CD4-positive, alpha-beta T cell treated with Interleukin-15 for 1 hour (primary cell): Measurements from ENCODE around the gene P2RX1.

Experiments used
- DNase-seq: peaks from one replicate; pipeline ENCODE4 v3.0.0-alpha.2; 2020

P2RX1 gene

GRCh38 chr17:3915995-3916696, at the start of gene P2RX1:
Gene P2RX1 (minus strand): TSS chr17:3916465. CDS start chr17:3916225, 240 bp downstream.
- peak; percentile 81 for DNase-seq

DNA sequence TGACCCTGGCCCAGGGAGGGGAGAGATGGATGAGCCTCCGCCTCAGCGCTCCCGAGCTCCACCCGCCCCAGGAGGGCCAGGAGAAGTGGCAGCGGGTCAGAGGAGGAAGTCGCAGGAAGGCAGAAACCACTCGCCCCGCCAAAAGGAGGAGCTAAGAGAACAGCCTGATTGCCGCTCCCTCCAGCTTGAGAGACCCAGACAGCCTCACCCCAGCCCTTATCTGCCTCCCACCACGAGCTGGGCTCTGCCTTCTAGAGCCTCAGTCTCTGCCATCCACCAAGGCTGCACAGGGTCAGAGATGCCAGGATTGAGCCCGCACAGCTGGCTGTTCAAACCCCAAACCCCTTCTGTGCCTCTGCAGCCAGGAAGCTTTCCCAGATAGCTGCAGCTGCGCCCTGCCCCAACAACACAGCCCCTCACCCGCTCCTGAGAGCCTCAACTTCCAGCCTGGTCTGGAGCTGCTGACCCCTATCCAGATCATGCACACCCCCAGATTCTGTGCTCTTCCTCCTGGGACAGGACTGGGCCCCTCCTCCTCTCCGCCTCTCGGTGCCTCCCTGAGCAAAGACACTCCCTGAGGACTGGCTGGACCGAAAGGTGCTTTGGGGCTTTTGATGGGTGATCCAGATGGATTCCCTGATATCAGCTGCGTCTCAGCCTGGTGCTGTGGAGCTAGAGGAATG, 49.0 kb upstream of the P2RX1 start:
- DNase-seq: peak; percentile 72

DNA sequence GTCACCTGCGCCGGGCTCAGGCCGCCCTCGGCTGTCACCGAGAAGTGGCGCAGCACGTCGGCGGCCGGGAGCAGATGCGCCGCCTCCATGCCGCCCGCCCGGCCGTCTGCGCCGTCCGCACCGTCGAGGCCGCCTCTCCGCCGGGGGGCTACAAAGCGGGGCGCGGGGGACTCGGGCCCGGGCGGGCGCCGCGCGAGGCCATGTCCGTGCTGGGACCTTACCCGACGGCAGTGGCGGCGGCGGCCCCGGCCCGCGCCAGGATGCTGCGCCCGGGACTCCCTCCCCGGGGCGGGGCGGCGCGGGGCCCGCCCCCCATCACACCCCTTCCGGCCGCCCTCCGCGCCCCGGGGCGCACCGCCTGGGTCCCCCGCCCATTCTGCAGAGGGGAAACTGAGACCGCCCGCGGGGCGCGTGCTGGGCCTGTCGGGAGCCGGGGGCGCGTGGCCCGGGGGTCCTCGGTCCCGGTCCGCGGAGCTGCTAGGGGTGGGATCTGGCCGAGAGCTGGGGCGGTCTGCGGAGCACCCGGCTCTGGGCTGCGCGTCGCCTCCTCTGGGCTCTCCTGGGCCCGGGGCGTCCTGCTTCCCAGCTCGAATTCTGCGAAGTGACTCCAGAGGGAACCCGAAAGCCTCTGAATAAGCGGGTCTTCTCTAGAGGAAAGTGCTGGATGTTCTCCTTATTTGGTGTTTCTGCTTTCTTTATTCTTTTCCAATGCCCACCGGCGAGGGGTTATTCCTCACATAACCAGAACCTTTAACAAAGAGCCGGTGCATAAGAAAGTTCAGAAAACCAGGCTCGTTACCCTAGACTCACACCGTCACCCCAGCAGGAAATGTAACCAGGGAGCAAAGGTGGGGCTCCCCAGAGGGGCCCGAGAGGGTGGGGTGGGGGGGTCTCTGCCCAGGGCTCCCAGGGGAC, 48.2 kb upstream of the P2RX1 start, which contains the start of gene ATP2A3:
Gene ATP2A3, minus strand, starts transcription at position 235 of the 915 bp plus-strand sequence. Its CDS starts 146 bp downstream, at position 89.
- peak; percentile 70 for DNase-seq

DNA sequence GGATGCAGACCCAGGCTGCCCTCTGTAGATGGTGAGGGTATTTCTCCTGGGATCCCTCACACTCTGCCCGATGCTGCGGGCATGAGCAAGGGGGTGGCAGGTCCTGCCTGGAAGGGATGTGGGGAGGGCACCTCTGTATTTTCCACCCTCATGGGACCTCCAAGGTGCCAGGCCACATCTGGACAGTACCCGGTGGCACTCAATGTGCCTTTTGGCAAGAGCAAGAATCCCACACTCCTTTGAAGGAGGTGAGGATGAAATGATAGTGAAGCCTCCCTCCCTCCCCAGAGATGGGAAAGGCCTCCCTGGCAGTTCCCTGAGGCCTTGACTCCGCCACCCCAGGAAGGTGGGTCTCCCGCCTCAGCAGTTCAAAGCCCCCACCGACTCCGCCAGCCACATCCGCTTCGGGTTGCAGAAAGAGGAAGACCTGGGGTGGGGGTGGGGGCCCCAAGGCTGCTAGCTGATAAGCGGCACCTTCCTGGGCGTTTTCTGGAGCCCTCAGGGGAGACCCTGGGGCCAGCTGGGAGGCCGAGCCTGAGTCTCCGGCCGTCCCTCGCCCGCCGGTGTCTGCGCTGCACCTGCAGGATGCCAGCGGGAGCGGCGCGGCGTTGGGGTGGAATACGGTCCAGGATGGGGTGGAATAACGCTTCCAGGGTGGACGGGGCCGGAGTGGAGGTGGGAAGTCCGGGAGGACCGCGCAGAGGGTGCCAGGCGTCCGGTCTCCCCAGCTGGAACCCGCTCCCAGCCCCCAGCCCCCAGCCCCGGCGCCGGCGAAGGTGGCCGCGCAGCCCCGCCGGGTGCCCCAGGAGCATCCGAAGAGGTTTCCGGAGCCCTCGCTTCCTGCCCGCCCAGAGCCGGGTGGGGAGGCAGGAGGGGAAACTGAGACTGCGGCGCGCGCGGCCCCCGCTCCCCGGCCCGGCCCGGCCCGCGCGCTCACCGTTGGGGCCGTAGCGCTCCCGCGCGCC, 47.3 kb upstream of the P2RX1 start:
- peak; percentile 78 for DNase-seq

- no peak for DNase-seq
Observed at GRCh38 chr17:3962965-3963236, 46.6 kb upstream of the P2RX1 start.

- no peak for DNase-seq
Observed at GRCh38 chr17:3962217-3962964, 46.1 kb upstream of the P2RX1 start.

DNA sequence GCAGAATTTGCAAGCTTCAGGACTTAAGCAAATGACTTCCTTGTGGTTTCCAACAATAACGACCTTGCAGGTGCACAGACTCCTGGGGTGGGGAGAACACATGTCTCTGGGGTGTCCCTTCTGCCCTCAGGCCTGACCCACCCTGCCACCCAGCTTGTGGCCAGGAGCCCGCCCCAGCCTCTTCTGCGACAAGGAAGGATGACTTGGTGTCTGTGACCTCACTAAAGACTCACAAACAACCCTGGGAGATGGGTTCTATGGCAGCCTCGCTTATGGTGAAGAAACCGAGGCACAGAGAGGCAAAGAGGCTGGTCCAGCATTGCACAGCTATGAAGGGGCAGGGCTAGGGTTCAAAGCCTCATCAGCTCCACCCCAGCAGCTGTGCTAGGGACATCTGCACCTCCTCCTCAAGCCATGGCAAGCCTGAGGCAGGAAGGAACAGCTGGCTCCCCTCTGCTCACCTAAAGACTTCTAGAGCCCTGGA, 45.3 kb upstream of the P2RX1 start:
- peak; percentile 80 for DNase-seq

GRCh38 chr17:3960764-3961163, 44.5 kb upstream of the P2RX1 start:
- DNase-seq: peak; percentile 60

DNA sequence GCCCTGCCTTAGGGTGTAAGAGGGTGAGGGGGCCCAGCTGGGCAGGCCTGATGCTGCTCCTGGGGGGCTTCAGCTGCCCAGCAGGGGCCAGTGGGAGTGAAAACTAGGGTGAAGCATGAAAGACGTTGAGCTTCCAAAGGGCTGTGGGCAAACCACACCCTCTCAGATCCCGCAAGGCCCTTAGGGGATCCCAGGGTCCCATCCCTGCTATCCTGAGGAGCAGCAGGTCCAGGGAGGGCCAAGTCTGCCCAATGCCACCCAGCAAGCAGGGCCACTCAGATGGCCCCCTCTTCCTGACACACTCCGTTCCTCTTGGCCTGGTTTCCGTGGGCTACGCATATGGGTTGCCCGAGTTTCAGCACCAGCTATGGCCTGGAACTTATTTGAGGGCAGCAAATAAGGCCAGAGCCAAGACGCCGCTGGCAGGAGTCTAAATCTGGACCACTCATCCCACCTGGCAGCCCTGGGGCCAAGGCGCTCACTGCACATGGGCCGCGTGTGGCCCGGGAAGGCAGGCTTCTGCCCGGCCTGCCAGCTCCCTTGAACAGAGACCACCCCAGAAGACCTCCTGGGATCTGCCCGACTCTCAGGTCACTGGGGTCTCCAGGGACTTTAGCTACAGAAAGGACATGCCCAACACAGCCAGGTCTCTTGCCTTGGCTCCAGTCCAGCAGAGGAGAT, 43.8 kb upstream of the P2RX1 start:
- no peak for DNase-seq

DNA sequence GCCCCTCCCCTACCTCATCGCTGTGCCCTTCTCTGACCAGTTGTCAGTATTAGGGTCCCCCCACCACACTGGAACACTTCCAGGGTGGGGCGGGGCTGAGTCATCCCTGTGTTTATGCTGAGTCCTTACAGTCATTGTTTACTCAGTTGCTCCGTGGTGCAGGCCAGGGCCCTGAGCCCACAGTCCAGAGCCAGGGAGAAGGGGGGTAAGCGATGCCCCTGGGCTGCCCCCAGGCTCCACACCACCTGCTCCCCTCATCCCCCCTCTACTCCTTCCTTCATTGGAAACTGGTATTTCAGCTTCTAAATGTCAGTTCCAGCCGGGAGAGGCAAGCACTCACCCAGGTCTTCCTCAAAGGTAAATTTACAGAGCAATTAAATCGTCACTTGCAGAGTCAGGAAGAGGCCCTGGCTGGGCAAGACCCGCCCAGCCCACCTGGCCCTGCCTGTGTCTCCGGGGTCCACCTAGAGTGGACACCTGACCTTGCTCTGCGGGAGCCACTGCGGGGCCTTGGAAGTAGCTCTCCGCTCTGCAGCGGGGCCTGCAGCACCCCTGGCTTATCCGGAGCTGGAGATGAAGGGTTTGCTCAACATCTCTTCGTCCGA, 43.1 kb upstream of the P2RX1 start:
- no peak for DNase-seq

DNA sequence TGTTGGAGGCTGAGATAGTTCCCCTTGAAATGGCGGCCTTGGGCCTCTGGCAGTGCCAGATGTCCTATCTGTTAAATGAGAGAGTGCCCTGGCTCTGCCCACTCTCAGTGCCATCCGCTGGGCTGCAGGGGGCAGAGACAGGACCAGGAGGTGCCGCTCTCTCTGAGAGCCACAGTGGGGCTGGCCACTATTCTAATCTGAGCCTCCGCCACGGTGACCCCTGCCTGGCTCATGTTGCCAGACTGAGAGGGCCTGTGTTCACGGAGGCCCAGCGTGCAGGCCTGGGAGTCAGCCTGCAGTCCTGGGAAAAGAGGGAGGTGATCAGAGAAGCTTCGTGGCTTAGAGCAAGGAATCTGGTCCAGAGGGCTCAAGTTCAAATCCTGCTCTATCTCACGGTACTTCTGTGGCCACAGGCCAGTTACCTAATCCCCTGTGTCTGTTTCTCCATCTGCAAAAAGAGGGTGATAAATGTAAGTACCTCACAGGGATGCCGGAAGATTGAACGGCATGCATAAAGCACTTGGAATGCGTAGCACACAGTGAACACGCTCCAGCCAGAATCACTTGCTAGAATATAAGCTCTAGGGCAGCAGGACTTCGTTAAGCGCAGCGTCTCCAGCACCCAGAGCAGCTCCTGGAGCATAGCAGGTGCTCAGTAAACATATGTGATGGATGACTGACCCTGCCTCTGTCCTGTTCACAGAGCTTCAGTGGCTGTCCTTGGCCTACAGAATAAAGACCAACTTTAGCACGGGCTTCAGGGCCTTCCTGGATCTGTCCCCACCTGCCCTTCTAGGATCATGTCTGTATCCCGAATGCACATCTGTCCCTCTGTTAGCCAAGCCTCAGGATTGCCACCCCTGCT, 41.7 kb upstream of the P2RX1 start:
- DNase-seq: no peak

DNA sequence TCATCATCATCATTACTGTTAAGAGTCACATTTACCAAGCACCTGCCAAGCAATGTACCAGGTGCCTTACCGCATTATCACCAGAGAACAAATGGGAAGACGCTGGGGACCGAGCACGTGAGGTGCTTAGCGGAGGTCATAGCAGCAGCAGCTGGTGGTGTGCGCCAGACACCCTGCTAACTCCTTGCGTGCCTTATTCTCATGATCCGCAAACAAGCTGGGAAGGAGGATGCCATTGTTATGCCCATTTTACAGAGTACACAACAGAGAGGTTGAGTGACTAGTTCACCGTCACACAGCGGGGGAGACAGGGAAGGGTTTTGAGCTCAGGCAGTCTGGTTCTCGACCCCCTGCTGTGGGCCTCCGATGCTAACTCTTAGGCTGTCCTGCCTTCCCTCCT, 40.7 kb upstream of the P2RX1 start:
- no peak for DNase-seq

- DNase-seq: no peak
Observed at GRCh38 chr17:3956327-3956957, 40.2 kb upstream of the P2RX1 start.

GRCh38 chr17:3955673-3955988, 39.4 kb upstream of the P2RX1 start:
- DNase-seq: no peak

GRCh38 chr17:3954976-3955672, 38.9 kb upstream of the P2RX1 start:
- DNase-seq: no peak

DNA sequence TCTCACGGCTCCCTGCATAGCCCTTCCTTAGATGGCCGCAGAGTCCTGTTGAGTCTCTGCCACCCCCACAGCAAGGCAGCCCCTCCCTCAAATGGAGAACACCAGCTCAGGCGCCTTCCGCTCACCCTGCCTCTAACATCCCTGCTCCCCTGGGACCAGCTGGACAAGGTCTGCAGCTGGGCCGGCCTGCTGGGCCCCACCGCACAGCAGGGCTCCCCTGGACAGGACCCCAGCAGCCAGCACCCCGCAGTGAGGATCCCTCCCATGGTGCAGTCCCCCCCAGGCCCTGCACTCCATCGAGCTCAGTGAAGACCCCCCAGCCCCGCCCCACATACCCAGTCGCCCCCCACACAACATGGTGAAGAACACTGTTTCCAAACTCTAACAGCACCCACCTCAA, 37.8 kb upstream of the P2RX1 start:
- no peak for DNase-seq

- no peak for DNase-seq
Observed at GRCh38 chr17:3953542-3953941, 37.3 kb upstream of the P2RX1 start.

- DNase-seq: no peak
Observed at GRCh38 chr17:3952186-3952585, 35.9 kb upstream of the P2RX1 start.
